ENCODE results near the gene CCDC90B.

The CCDC90B gene

GRCh38 chr11:83220260-83220659, 65.9 kb downstream of the CCDC90B start:
- H2AFZ ChIP-seq (ENCODE audit: low read length): no peak overlapping the region
- no peaks in the 10 kb centered on the region for H4K20me1 ChIP-seq (ENCODE audit: insufficient read depth, low read length)
- H3K79me2 ChIP-seq (ENCODE audit: insufficient read depth, low read length): no peaks in the 10 kb centered on the region
- no peaks in the 10 kb centered on the region for H3K27me3 ChIP-seq (ENCODE audit: insufficient read depth, low read length)
- no peaks in the 10 kb centered on the region for H3K36me3 ChIP-seq (ENCODE audit: insufficient read depth, low read length)
- TF ChIP-seq, protein P1, sequence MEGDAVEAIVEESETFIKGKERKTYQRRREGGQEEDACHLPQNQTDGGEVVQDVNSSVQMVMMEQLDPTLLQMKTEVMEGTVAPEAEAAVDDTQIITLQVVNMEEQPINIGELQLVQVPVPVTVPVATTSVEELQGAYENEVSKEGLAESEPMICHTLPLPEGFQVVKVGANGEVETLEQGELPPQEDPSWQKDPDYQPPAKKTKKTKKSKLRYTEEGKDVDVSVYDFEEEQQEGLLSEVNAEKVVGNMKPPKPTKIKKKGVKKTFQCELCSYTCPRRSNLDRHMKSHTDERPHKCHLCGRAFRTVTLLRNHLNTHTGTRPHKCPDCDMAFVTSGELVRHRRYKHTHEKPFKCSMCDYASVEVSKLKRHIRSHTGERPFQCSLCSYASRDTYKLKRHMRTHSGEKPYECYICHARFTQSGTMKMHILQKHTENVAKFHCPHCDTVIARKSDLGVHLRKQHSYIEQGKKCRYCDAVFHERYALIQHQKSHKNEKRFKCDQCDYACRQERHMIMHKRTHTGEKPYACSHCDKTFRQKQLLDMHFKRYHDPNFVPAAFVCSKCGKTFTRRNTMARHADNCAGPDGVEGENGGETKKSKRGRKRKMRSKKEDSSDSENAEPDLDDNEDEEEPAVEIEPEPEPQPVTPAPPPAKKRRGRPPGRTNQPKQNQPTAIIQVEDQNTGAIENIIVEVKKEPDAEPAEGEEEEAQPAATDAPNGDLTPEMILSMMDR (IDR thresholded peaks at IDR 0.05; ENCODE audit: low read length): no peak
- H3K9me2 ChIP-seq (ENCODE audit: low read depth, low read length): no peaks in the 10 kb centered on the region
- no peaks in the 10 kb centered on the region for H3F3A ChIP-seq (ENCODE audit: insufficient read depth, low read length)
- H3K4me1 ChIP-seq (ENCODE audit: insufficient read depth, low read length, severe bottlenecking): no peaks in the 10 kb centered on the region
- no peak overlapping the region for H3K9ac ChIP-seq (ENCODE audit: low read length)
- H3K4me3 ChIP-seq (ENCODE audit: low read depth, low read length, poor library complexity, severe bottlenecking): no peak overlapping the region
- H3K4me2 ChIP-seq (ENCODE audit: low read length): no peak overlapping the region
- H3K27ac ChIP-seq (ENCODE audit: low read depth, low read length, poor library complexity, severe bottlenecking): no peak overlapping the region
- no peaks in the 10 kb centered on the region for H3K9me3 ChIP-seq (ENCODE audit: low read length)

DNA sequence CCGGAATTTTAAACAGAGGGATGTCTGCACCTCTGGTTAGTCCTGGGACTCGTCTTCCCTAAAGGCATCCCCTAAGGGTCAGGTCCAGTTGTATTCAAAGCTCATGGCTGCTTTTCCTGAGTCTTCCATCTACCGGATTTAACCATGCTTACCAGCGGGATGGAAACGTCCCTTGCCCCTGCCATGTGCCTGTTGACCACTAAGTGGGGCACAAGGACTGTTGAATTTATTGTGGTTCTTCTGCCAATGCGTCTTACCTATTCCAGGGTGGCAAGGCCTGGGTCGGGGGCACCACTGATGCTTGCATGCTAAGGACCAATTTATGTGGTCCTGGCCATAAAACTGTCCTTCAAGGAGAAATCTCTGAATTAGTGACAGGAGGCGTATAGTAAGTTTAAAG, 67.1 kb downstream of the CCDC90B start:
- H3K36me3 ChIP-seq (ENCODE audit: insufficient read depth, low read length): no peaks in the 10 kb centered on the region
- H3K9me3 ChIP-seq (ENCODE audit: low read length): no peaks in the 10 kb centered on the region
- H3K27ac ChIP-seq (ENCODE audit: low read depth, low read length, poor library complexity, severe bottlenecking): no peak overlapping the region
- H3F3A ChIP-seq (ENCODE audit: insufficient read depth, low read length): no peaks in the 10 kb centered on the region
- H3K79me2 ChIP-seq (ENCODE audit: insufficient read depth, low read length): no peaks in the 10 kb centered on the region
- no peak for TF ChIP-seq EZH2 (IDR thresholded peaks at IDR 0.05; ENCODE audit: borderline replicate concordance, low read length)
- TF ChIP-seq, protein P1 (IDR thresholded peaks at IDR 0.05; ENCODE audit: low read length): peak; percentile 57
- H4K20me1 ChIP-seq (ENCODE audit: insufficient read depth, low read length): no peaks in the 10 kb centered on the region
- H3K27me3 ChIP-seq (ENCODE audit: insufficient read depth, low read length): no peaks in the 10 kb centered on the region
- H3K4me1 ChIP-seq (ENCODE audit: insufficient read depth, low read length, severe bottlenecking): no peaks in the 10 kb centered on the region
- no peak overlapping the region for H3K9ac ChIP-seq (ENCODE audit: low read length)
- no peak overlapping the region for H3K4me3 ChIP-seq (ENCODE audit: low read depth, low read length, poor library complexity, severe bottlenecking)
- H2AFZ ChIP-seq (ENCODE audit: low read length): no peak overlapping the region
- H3K4me2 ChIP-seq (ENCODE audit: low read length): no peak overlapping the region
- H3K9me2 ChIP-seq (ENCODE audit: low read depth, low read length): no peaks in the 10 kb centered on the region
